ENCODE data around the gene FAM171A2.

FAM171A2 gene

GRCh38 chr17:44351961-44352827 lies 11.5 kb downstream of the FAM171A2 start:
- DNase-seq (ENCODE audit: extremely low spot score) = no peak
- TF ChIP-seq CTCF (IDR thresholded peaks at IDR 0.05; ENCODE audit: control extremely low read depth, extremely low read depth, low read depth, missing control alignments) = no peak
- POLR2A ChIA-PET = interaction anchor here (0.6 kb wide), 1 partner anchor 22 kb away, joined by 4 read pairs; no protein-coding TSS in a partner anchor
- CTCF ChIA-PET = interaction anchor here (0.6 to 18.4 kb wide), 16 partner anchors 11 to 408 kb away, joined by 3 to 250 read pairs (median 5); partner anchors contain the start of gene FAM171A2

- DNase-seq (ENCODE audit: extremely low spot score) = no peak
- POLR2A ChIA-PET = interaction anchor here (0.6 kb wide), 1 partner anchor 21 kb away, joined by 4 read pairs; no protein-coding TSS in a partner anchor
- TF ChIP-seq CTCF (IDR thresholded peaks at IDR 0.05; ENCODE audit: control extremely low read depth, extremely low read depth, low read depth, missing control alignments) = no peak
- CTCF ChIA-PET = interaction anchor here (0.6 to 18.4 kb wide), 19 partner anchors 10 to 407 kb away, joined by 3 to 250 read pairs (median 5); partner anchors contain the start of genes FAM171A2, ITGA2B, TMUB2 and UBTF
These were observed 12.2 kb downstream of the FAM171A2 start for GRCh38 chr17:44351464-44351863.

- ChIA-PET POLR2A (interaction anchor here (0.6 kb wide), 1 partner anchor 131 kb away, joined by 4 read pairs; the partner anchor contains the start of gene UBTF), CTCF (interaction anchor here (0.8 to 18.4 kb wide), 21 partner anchors 9 to 229 kb away, joined by 3 to 250 read pairs (median 4); partner anchors contain the start of genes FAM171A2, TMUB2 and UBTF)
- DNase-seq (ENCODE audit: extremely low spot score) = peak; percentile 84
- peak; percentile 87 for TF ChIP-seq CTCF (IDR thresholded peaks at IDR 0.05; ENCODE audit: control extremely low read depth, extremely low read depth, low read depth, missing control alignments)
These were observed 12.9 kb downstream of the FAM171A2 start for GRCh38 chr17:44350733-44351226.

- CTCF ChIA-PET = interaction anchor here (0.8 to 18.4 kb wide), 11 partner anchors 13 to 228 kb away, joined by 3 to 250 read pairs (median 5); partner anchors contain the start of genes FAM171A2 and TMUB2
- POLR2A ChIA-PET = no interaction called here
- no peak for DNase-seq (ENCODE audit: extremely low spot score)
- no peak for TF ChIP-seq CTCF (IDR thresholded peaks at IDR 0.05; ENCODE audit: control extremely low read depth, extremely low read depth, low read depth, missing control alignments)
These were observed 14.0 kb downstream of the FAM171A2 start for GRCh38 chr17:44349553-44350070.

- TF ChIP-seq CTCF (IDR thresholded peaks at IDR 0.05; ENCODE audit: control extremely low read depth, extremely low read depth, low read depth, missing control alignments) = no peak
- DNase-seq (ENCODE audit: extremely low spot score) = no peak
- POLR2A ChIA-PET = no interaction called here
- CTCF ChIA-PET = interaction anchor here (1.4 to 18.4 kb wide), 7 partner anchors 14 to 174 kb away, joined by 3 to 250 read pairs (median 6); partner anchors contain the start of gene FAM171A2
These were observed 14.7 kb downstream of the FAM171A2 start for GRCh38 chr17:44348988-44349364.
